Activated T-cell treated with anti-CD3 and anti-CD28 coated beads for 1 hour (primary cell): ENCODE data around the gene STRADA.
A peak's percentile ranks its signal among the peaks of the same experiment; 100 is the strongest.
"Not testable (repeated sequence)": the region's sequence is repeated elsewhere in the genome, so short reads cannot be mapped to it uniquely, and the experiment has no call there.

Experiments
- DNase-seq: peaks from one replicate; pipeline ENCODE4 v3.0.0-alpha.2; 2020; ENCODE audit warnings: low read depth

Gene STRADA

GRCh38 chr17:63754046-63754445, 12.4 kb upstream of the STRADA start:
- DNase-seq, result no peak

DNA sequence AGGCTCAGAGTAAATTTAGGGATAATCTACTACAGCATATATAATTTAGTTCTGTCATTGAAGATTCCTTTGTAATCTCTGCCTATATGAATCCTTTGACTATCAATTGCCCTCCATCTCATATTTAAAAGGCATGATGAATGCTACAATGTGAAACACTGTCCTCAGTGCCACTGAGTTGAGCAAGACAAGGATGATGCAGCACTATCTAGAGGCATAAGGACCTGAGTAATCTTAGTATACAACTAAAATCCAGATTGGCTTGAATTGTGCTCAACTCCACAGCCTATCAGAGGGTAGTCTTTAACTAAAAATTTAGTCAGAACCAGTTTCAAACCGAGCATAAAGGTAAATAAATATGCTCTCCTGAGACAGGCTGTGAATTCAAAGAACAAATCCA, 11.6 kb upstream of the STRADA start:
- DNase-seq, result no peak

GRCh38 chr17:63752707-63753106, 11.1 kb upstream of the STRADA start:
- no peak for DNase-seq

GRCh38 chr17:63751806-63752205, 10.2 kb upstream of the STRADA start:
- DNase-seq, result no peak

DNA sequence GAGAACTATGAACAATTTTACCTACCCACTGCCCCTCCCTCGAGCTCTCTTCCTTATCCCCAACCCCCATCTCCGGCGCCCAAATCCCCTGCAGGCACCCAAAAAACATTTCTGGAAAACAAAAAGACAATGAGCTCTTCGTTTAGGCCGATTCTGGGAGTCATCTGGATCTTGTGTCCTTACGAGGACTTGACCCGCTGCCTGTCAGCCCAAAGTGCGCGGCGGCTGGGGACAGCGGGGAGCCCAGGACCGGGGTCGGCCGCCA, 524 bp downstream of the STRADA start:
- DNase-seq, result no peak

DNA sequence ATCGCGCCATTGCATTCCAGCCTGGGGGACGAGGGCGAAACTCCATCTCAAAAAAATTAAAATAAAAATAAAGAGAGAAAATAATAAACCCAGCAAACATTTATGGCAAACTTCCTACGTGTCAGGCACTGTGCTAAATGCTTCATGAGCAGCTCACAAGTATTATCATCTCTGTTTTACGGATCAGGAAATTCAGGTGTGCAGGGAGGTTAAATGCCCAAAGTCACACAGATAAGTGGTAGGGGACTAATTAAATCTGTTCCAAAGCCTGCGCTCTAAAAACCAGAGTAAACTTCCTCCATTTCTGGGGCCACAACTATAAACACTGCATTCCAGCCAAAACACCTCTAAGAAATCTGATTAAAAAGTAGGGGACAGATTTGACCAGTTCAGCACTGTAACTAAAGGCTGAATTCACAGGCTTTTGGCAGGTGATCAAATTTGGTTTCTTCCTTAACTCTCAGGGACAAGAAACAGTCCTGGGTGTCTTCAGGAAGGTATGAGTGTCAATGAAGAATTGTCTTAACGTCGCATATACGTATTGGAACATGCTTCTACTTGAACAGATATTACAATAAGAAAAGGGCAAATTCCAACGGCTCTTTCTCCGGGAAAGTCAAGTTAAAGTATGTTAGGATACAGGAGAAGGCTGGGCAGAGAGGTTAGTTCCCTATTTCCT, 996 bp downstream of the STRADA start:
- no peak for DNase-seq

- DNase-seq, result no peak
These were observed 5.9 kb downstream of the STRADA start for GRCh38 chr17:63735691-63736090.

GRCh38 chr17:63722403-63722802, 19.2 kb downstream of the STRADA start:
- DNase-seq, result no peak

DNA sequence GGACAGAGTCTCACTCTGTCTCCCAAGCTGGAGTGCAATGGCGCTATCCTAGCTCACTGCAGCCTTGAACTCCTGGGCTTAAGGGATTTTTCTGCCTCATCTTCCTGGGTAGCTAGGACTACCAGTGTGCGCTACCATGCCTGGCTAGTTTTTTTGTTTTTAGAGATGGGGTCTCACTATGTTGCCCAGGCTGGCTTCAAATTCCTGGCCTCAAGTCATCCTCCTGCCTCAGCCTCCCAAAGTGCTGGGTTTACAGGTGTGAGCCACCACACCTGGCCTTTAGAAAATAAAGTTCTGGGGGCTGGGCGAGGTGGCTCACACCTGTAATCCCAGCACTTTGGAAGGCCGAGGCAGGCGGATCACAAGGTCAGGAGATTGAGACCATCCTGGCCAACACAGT, 21.4 kb downstream of the STRADA start:
- not testable (repeated sequence) for DNase-seq

DNA sequence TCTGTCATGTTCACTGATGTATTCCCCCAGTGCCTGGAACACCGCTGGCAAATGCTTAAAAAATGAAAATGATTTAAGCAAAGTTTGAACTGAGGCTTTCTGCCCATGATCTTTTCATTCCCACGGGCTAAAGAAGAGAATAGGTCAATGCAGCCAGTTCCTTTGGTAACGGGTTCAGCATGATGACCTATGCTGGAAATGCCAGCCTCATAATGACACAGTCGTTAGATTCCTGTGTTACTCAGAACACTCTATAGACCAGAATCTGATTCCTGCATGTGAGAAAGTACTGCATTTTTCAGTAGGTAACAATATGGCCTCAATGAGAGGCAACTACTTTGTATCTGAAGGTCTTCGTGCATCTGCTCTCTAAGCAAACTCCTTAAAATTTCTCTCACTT, 22.6 kb downstream of the STRADA start:
- DNase-seq, result no peak

DNA sequence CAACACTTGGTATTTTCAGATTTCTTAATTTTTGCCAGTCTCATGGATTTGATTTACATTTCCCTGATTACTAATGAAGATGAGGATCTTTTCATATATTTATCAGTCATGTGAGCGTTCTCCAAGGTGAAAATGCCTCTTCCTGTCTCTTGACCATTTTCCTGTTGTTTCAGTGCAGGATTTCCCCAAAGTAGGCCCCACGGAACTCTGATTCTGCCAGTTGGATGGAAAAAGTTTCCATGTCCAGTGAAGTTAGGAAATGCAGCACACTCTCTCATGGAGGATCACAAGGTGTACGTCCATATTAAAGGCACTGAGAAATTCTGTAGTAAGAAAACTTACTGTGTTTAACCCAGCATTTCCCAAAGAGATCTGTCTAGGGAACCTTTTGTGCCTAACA, 25.2 kb downstream of the STRADA start:
- DNase-seq, result no peak

DNA sequence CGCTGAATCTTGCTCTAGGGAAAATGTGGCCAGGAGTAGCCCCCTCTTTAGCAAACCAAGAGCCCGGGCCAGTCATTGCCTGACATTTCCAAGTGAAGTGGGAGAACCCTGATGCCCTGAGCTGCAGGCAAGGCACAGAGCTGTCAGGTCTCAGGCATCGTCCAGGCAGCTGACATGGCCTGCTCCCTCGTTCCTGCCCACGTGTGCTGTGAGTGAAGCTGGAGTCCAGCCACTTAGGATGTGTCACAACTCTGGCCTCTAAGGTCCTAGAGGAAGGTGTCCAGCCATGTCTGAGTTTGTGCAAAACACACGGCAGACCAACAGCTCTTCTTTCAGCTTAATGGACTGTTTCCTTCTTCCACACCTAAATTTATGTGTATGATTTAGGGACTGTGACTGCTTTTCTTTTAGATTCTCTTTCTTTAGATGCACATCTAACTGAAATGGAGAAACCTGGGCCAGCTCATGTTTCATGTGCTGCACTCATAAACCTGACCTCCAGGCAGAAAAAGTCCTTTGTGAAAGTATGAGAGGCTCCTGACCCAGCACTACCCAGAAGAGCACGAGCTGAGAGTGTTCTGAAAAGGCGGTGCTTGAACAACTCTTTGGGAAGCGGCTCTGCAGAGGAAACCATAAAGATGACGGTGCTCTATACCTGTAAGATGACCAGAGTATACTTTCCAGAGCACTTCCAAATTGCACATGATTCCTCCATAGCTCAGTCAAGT, 26.9 kb downstream of the STRADA start:
- DNase-seq, result no peak

DNA sequence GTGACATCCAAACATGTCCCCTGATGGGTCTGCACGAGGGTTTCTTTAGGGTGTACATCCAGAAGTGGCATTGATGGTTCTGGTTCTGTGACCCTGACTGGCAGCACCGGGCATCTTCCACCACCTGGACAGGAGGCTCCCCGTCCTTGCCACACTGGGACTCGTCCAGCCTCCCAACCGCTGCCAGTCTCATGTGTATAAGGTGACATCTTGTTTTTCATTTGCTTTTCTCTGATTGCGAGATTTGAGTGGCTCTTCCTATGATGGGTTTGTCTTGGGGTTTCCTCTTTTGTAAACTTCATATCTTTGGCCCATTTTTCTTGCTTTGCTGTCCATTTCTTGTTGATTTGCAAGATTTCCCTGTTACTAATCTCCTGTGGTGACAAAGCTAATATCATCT, 32.5 kb downstream of the STRADA start:
- no peak for DNase-seq

DNA sequence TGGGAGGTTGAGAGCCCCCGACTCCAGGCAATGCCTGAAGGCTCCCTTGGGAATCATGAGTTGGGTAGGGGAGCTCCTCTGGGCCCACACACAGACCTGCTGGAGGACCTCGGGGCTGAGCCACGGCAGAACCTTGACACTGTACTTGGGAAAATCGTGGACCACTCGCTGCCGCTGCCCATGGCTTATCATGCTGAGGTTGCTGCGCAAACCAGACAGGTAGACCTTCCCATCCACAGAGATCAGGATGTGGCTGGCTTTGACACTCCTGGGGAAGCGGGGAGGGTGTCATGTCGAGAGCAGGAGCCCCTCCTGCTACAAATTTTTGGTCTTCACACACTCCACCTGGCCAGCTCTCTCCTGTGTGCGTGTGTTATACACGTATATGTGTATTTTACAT, 34.4 kb downstream of the STRADA start:
- no peak for DNase-seq

GRCh38 chr17:63706336-63707082, 35.1 kb downstream of the STRADA start:
- DNase-seq, result no peak

- DNase-seq, result no peak
These were observed 35.9 kb downstream of the STRADA start for GRCh38 chr17:63705657-63706056.

DNA sequence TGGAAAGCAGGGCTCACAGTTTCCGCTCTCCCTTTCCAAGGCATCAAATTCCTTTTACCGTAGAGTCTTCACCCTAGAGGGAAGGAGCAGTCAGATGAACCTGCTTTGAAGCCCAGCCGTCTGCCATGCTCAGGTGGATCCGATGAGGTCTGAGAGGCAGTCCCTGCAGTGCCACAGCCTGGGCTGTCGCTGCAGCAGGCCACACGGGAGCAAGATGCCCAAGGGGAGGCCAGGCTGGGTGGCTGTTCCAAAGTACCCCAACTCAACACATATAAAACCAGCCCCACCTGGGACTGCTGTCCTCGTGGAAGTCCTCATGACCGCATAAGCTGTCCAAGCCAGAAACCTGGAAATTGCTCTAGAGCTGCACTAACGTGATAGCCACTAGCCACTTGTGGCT, 36.8 kb downstream of the STRADA start:
- no peak for DNase-seq

GRCh38 chr17:63704259-63704576, 37.4 kb downstream of the STRADA start:
- DNase-seq, result no peak

DNA sequence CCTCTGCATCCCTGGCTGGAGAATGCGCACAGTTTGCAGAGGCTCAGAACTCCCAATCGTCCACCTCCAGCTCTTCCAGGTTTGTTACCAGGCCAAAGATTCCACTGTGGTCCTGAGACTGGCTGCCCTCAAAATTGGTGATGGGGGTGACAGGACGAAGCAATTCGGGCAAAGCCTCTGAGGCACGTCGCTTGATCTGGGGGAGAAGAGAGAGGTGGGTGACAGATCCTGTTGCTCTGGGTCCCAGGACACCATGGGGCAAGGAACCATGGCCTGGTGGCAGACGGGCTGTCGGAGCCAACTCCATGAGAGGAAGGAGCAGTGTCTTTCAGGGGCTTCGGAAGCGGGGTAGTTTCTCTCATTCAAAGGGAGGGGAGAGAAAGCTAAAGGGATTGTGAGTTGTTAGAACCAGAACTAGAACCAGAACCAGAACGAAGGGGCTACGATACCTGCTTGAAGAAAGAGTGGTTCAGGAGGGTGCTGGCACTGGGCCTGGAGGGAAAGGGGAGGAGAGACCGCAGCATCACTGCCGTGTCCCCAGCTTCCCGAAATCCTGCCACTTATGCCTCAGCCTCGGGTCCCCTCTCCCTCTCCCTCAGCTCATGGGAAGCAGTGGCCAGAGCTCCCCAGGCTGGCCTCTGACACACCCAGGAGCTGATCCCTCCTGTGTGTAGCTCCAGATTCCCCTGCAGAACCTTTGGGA, 37.9 kb downstream of the STRADA start:
- no peak for DNase-seq

DNA sequence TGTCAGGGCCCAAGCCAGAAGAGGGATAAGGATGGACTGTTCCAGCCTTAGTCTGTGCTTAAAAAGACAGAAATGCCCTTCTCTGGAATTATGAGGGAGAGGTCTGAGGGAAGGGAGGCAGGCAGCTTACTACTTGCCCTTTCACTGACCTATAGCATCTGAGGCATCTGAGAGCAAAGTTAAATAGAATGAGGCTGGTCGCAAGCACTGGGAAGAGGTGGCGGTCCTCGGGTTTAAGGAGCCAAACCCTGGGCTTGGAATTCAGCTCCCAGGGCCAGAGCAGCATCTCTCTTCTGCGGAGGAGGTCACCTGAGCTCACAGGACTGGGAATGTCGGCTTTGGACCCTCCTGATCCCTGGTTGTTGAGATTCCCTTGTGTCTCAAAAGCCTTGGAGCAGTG, 38.6 kb downstream of the STRADA start:
- DNase-seq, result no peak

DNA sequence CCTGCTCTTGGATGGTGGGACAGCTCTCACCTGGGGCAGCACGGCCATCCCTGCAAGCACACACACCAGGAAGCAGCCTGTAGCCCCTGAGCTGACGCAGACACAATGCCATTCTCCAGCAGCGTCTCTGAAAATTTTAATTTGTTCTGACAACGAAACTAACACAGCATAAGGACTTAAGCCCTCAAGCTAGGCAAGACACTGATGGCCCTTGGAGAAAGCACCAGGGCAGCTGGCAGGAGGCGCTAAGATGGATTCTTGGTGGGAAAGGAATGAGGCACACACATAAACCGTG, 38.9 kb downstream of the STRADA start:
- DNase-seq, result no peak

DNA sequence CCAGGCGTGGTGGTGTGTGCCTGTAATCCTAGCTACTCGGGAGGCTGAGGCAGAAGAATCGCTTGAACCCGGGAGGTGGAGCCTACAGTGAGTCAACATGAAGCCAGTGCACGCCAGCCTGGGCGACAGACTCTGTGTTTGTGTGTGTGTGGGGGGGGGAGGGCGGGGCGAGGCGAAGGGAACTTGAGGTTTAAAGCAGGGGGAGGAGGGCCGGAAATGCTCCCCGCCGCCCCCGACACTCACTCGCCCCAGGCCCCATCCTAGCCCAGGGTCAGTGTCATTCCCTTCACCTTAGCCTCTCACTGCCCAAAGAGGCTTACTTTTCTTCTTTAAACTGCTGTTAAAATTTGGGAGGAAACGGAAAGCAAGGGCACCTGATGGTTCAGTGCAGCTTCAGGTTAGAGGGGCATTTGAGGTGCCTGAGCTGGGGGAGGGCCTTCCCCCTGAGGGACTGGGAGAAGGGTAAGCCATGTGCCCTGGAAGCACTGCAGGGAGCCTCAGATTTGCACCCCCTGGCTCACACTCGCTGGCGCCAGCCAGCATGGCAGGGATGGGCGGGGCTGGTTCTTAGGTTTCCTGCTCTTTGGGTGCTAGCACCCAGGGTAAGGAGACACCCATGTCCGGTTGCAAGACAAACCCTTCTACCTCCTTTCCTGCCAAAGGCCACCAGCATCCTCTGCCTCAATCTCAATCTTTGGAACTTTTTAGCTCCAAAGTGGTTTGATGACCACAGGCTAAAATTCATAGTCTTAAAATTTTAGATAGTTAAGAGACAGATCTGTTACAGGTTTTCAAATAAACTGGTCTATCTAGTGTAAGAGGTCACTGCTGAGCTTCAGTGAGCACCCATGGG, 39.5 kb downstream of the STRADA start:
- DNase-seq, result peak; percentile 69
